ENCODE data around the gene SORBS1.

SORBS1 gene

DNA sequence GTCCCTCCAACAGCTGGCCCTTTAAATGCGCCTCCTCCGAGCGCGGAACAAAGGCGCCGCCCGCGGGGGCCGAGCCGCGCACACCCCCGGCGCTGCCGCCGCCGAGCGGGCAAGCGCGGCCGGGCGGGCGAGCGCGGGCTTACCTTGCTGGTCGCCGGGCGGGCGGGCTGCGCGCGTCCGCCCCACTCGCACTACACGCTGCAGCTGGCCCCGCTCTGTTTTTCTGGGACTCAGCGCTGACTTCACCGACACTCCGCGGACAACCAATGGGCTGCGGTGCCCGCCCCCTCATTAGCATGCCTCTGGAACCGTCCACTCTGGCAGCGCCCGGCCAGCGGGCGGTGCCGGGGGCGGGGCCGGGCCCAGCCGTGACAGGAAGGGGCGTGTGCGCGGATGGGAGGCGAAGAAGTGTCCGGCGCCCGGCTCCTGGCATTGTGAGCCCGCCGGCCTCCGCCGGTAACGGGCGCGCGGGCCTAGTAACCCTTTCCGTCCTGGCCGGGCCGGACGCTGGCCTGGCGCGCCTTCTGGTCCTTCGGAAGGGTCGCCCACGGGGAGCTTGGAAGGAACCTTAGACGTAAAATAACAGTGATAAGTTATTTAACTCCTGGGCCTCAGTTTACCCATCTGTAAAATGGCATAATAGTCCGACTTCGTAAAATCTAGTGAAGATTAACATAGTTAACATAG lies at the start of gene SORBS1:
TSS of gene SORBS1 (minus strand) at position 195 of the 687 bp plus-strand sequence. CDS start 120,236 bp downstream, outside the sequence.
- DNase-seq (ENCODE audit: low read depth), result peak; percentile 68

- no peak for DNase-seq (ENCODE audit: low read depth)
Observed at GRCh38 chr10:95610727-95611126, 49.6 kb upstream of the SORBS1 start.

DNA sequence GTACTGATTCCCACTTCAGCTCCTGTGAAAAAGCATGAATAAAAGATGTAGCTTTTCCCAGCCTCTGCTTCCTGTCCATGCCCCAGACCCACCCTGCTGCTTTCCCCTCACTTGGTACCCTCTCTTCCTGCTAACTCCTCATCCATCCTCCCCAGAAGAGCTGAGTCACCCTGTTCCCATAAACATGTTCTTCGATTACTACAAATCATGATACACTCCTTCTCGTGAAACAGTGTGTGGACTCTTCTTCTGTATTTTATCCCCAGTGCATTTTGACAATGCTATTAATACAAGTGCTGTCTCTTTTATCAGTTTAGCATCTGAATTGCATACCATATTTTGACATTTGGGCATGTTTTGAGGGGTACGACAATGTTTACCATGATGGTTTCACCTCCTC lies 45.8 kb upstream of the SORBS1 start:
- no peak for DNase-seq (ENCODE audit: low read depth)

DNA sequence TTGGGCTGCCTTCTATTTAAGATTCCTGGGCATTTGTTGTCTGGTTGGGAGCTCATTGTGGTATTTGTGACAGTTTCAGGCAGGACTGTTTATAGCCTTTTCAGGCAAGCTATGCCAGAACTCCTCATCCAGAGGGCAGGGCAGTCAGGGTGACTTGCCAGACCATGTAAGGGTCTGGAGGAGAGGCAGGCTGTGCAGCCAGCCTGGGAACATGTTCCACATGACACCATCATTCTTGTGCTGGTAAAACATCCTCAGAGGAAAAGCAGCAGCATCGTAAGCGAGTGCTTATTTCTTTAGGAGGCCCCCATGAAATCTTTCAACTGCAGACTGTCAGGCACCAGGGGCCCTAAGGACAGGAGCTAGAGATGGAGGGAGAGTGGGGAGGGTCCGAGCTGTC lies 44.0 kb upstream of the SORBS1 start:
- no peak for DNase-seq (ENCODE audit: low read depth)

- DNase-seq (ENCODE audit: low read depth), result no peak
Observed at GRCh38 chr10:95604630-95605029, 43.5 kb upstream of the SORBS1 start.

DNA sequence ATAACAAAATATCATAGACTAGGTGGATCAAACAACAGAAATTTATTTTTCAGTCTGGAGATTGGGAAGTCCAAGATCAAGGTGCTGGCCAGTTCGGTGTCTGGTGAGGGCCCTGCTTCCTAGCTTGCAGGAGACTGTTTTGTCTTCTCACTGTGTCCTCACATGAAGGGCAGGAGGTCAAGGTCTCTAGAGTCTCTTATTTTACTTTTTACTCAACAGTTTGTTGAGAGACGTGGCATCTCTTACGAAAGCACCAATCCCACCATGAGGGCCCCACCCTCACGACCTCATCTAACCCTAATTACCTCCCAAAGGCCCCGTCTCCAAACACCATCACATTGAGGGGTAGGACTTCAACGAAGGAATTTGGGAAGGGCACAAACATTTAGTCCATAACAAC lies 41.2 kb upstream of the SORBS1 start:
- no peak for DNase-seq (ENCODE audit: low read depth)

DNA sequence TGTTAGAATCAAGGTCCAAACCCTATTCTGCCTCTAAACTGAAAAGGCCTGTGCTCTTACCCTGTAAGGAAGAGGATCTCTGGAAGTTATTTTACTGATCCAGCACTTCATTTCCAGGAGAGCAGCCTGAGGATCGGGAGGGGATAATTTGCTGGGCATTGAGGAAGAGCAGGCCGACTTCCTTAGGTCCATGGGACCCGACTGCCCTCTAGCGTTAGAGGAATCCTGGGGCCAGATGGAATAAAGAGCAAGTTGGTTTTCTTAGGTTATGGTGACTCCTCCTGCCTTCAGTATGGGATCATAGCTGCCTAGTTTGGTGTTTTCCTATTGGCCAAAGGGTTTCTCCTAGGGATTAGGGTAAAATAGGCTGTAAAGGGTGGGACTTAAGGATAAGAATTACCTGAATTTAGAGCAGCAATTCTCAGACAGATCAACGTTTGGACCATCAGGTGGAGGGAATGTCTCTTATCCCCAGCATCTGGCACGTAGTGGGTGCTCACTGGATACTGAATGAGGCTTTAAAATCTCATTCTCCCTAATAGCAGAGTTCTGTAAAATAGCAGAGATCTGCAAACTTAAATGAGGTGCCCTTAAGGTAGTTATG lies 40.0 kb upstream of the SORBS1 start:
- DNase-seq (ENCODE audit: low read depth), result peak; percentile 3

GRCh38 chr10:95600158-95600557 lies 39.0 kb upstream of the SORBS1 start:
- no peak for DNase-seq (ENCODE audit: low read depth)

- DNase-seq (ENCODE audit: low read depth), result no peak
Observed at GRCh38 chr10:95597788-95598187, 36.6 kb upstream of the SORBS1 start.

- no peak for DNase-seq (ENCODE audit: low read depth)
Observed at GRCh38 chr10:95588025-95588424, 26.9 kb upstream of the SORBS1 start.

DNA sequence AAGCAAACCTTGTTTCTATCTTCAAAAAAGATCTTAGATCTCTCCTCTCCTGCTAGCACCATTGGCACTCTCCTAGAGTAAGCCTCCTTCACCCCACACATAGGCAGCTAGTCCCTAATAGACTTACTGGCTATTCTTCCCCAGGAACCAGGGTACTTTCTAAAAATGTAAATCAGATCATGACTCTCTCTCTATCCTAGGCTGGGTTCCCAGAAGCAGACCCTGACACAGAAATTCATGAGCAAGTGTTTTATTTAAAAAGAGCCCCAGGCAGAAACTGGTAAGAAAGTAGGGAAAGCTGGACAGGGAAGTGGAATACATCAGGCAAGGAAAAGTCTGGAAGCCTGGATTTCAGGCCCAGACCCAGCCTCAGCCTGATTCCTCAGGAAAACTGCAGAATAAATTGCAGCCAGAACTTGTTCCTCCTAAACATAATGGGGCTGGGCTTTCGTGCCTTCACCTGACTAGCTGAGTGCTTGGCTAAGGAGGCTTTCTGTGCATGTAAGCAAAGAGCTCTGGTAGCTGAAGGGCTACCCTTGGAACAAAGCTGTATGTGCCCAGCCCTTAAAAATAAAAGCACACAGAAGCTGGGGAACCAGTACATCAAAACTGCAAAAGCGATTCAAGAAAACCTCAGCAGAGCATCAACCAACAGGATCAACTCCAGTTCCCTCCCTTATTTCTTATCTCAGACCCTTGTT lies 18.8 kb upstream of the SORBS1 start:
- DNase-seq (ENCODE audit: low read depth), result no peak

- no peak for DNase-seq (ENCODE audit: low read depth)
Observed at GRCh38 chr10:95579292-95579691, 18.1 kb upstream of the SORBS1 start.

- no peak for DNase-seq (ENCODE audit: low read depth)
Observed at GRCh38 chr10:95578619-95579018, 17.4 kb upstream of the SORBS1 start.

DNA sequence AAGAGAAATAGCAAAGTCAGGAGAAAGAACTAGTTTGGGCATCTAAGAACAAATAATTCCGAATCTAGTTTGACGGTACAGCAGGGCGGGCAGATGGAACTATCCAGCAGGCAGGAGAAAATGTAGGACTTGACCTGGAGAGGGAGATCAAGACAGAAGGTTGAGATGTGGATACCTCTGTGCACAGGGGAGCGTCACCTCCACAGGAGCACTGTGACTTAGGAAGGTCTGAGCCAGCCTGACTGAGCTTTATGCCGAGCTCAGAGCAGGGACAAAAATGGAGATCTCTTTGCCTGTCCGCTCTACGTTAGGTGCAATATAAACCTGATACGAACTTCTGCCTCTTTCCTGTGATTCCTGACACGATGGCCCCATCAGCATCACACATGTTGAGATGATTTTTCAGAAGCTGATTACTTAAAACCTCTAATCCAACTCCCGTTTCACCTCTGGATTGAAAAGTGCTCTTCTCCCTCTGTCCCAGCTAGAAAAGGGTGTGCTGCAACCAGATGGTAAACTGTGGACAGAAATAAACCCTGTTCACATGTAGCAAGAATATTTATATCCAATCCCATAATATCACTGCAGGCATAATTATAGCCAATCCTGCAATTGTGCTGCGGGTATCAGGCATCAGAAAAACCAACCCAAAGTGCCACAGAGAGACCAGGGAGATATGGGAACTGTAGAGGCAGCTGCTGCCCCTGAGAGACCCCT lies 13.6 kb upstream of the SORBS1 start:
- DNase-seq (ENCODE audit: low read depth), result no peak

GRCh38 chr10:95573964-95574604 lies 12.9 kb upstream of the SORBS1 start:
- no peak for DNase-seq (ENCODE audit: low read depth)

- no peak for DNase-seq (ENCODE audit: low read depth)
Observed at GRCh38 chr10:95573527-95573926, 12.4 kb upstream of the SORBS1 start.

GRCh38 chr10:95572131-95572820 lies 11.1 kb upstream of the SORBS1 start:
- DNase-seq (ENCODE audit: low read depth), result no peak

- no peak for DNase-seq (ENCODE audit: low read depth)
Observed at GRCh38 chr10:95571390-95571789, 10.2 kb upstream of the SORBS1 start.

GRCh38 chr10:95569368-95569767 lies 8.2 kb upstream of the SORBS1 start:
- DNase-seq (ENCODE audit: low read depth), result no peak

- no peak for DNase-seq (ENCODE audit: low read depth)
Observed at GRCh38 chr10:95567903-95568630, 6.9 kb upstream of the SORBS1 start.

GRCh38 chr10:95566136-95566535 lies 5.0 kb upstream of the SORBS1 start:
- no peak for DNase-seq (ENCODE audit: low read depth)
